Karpas-422 (cell line): ENCODE data around the gene PPP2R1B. TPM values are rescaled to one million over a fixed set of nuclear protein-coding genes. Genes with fewer than 3 reads are reported as not detected.

ENCODE experiments used
- DNase-seq: peaks from one replicate; pipeline ENCODE4 v3.0.0-alpha.2; 2015
- H2AFZ ChIP-seq: fragments of 200-600 bp; sonication (generic); 2 replicates; pipeline ENCODE4 v1.6.1; 2014; ENCODE audit warnings: antibody characterized with exemption, low read length, mixed read lengths
- H3K27ac ChIP-seq: fragments of 200-600 bp; sonication (generic); 2 replicates; pipeline ENCODE4 v1.5.1; 2014; ENCODE audit warnings: mild to moderate bottlenecking, low read length, moderate library complexity
- H3K27me3 ChIP-seq: fragments of 200-600 bp; sonication (generic); 2 replicates; pipeline ENCODE4 v1.6.1; 2014; ENCODE audit warnings: low read length, mixed read lengths
- H3K36me3 ChIP-seq: fragments of 200-600 bp; sonication (generic); 2 replicates; pipeline ENCODE4 v1.6.1; 2014; ENCODE audit warnings: low read length, mixed read lengths; ENCODE audit not compliant: insufficient read depth
- H3K4me1 ChIP-seq: fragments of 200-600 bp; sonication (generic); 2 replicates; pipeline ENCODE4 v1.6.1; 2014; ENCODE audit warnings: mild to moderate bottlenecking, low read length, mixed read lengths
- H3K4me2 ChIP-seq: fragments of 200-600 bp; sonication (generic); 2 replicates; pipeline ENCODE4 v1.6.1; 2014; ENCODE audit warnings: low read length, low read depth, mild to moderate bottlenecking; ENCODE audit not compliant: poor library complexity, severe bottlenecking
- H3K4me3 ChIP-seq: fragments of 200-600 bp; sonication (generic); 2 replicates; pipeline ENCODE4 v1.5.1; 2014; ENCODE audit warnings: mild to moderate bottlenecking, antibody characterized with exemption, low read length, mixed read lengths
- H3K79me2 ChIP-seq: fragments of 200-600 bp; sonication (generic); 2 replicates; pipeline ENCODE4 v1.6.1; 2014; ENCODE audit warnings: mild to moderate bottlenecking, low read length, mixed read lengths
- H3K9ac ChIP-seq: fragments of 200-600 bp; sonication (generic); 2 replicates; pipeline ENCODE4 v1.6.0; 2014; ENCODE audit warnings: low read length
- H3K9me2 ChIP-seq: fragments of 200-600 bp; sonication (generic), shearing (Covaris generic); replicated peaks from 2 replicates; pipeline ENCODE4 v1.6.0; 2014; ENCODE audit warnings: mild to moderate bottlenecking, low read length, moderate library complexity; ENCODE audit not compliant: insufficient read depth
- H3K9me3 ChIP-seq: fragments of 300-700, 200-600 bp; sonication (generic); 2 replicates; pipeline ENCODE4 v1.6.1; 2014; ENCODE audit warnings: low read length, mixed read lengths
- H4K20me1 ChIP-seq: fragments of 200-600 bp; sonication (generic); 2 replicates; pipeline ENCODE4 v1.6.1; 2014; ENCODE audit warnings: mild to moderate bottlenecking, antibody characterized with exemption, low read length, low read depth; ENCODE audit not compliant: insufficient read depth
- total RNA-seq: library from RNA; depleted of rRNA; stranded (reverse); fragments of >200 nt; shearing (Covaris generic); gene quantifications from 2 replicates; pipeline ENCODE4 v1.2.3, GENCODE V29; 2014; ENCODE audit warnings: low replicate concordance

PPP2R1B gene
- total RNA-seq, 1 experiment from 2014 or later: 211 TPM

DNA sequence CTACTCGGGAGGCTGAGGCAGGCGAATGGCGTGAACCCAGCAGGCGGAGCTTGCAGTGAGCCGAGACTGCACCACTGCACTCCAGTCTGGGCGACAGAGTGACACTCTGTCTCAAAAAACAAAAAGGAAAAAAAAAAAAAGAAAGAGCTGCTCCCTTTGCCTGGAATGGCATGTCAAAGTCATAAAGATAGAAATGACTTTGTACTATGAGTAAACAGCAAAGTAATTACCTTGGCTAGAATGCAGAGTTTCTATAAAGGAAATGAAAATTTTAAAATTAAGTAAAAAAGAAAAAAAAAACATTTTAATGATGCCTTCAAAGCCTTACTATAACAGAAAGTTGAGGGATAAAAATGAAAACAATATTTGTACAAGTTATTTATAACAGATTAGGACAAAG is 10.1 kb downstream of the PPP2R1B start:
- no peak overlapping the region for H3K4me3 ChIP-seq
- H3K9me3 ChIP-seq: no peaks in the 10 kb centered on the region
- DNase-seq: no peak
- H3K4me1 ChIP-seq: no peaks in the 10 kb centered on the region
- H4K20me1 ChIP-seq: no peaks in the 10 kb centered on the region
- no peak overlapping the region for H3K27ac ChIP-seq
- no peaks in the 10 kb centered on the region for H3K27me3 ChIP-seq
- no peak overlapping the region for H2AFZ ChIP-seq
- H3K9me2 ChIP-seq: no peaks in the 10 kb centered on the region
- H3K36me3 ChIP-seq: peaks cover 89% of the 10 kb centered on the region
- no peak overlapping the region for H3K4me2 ChIP-seq
- no peak overlapping the region for H3K9ac ChIP-seq
- H3K79me2 ChIP-seq: peaks cover 45% of the 10 kb centered on the region

GRCh38 chr11:111749646-111750045 is 16.5 kb downstream of the PPP2R1B start:
- H3K9ac ChIP-seq: no peak overlapping the region
- no peaks in the 10 kb centered on the region for H3K4me1 ChIP-seq
- peaks cover 63% of the 10 kb centered on the region for H3K79me2 ChIP-seq
- no peaks in the 10 kb centered on the region for H4K20me1 ChIP-seq
- no peak overlapping the region for H3K27ac ChIP-seq
- H3K36me3 ChIP-seq: peaks cover 94% of the 10 kb centered on the region
- H3K27me3 ChIP-seq: no peaks in the 10 kb centered on the region
- H3K9me3 ChIP-seq: no peaks in the 10 kb centered on the region
- no peak overlapping the region for H2AFZ ChIP-seq
- no peak overlapping the region for H3K4me3 ChIP-seq
- H3K9me2 ChIP-seq: no peaks in the 10 kb centered on the region
- DNase-seq: no peak
- no peak overlapping the region for H3K4me2 ChIP-seq

DNA sequence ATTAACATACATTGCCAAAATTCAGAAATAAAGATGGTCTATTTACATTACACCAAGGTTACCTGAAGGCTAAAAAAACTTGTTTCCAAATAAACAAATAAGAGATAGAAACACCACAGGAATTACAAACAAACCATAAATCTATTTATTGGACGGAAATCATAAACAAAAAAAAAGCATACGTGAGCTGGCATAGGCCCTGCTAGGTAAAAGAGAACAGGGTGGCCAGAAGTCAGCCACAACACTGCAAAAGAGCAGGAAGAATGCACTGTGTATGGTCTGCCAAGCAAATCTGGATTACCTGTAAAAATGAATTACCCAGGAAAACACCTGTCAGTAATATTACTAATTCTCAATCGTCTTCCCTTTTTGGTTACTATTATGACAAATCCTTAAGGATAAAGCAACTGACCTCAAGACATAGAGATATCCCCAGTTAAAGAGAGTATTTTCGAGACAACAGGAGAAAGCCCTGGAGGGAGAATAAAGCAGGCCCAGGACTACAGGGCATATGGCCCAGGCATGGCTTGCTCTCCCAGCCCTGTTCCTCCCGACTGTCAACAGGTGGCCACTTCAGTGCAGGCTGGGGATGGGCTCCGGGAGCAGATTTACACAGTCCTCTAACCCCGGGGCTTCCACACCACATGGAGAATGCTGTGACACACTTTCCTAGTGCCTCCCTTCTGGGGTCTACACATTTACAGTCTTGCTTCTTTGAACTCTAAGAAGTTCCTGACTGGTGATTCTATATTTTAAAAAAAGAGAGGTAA is 18.0 kb downstream of the PPP2R1B start:
- Histone ChIP-seq H3K9me2 (no peaks in the 10 kb centered on the region), H3K27me3 (no peaks in the 10 kb centered on the region), H3K9ac (no peak overlapping the region), H2AFZ (no peak overlapping the region), H3K79me2 (peaks cover 67% of the 10 kb centered on the region), H3K4me2 (no peak overlapping the region), H3K36me3 (peaks cover 94% of the 10 kb centered on the region), H3K9me3 (no peaks in the 10 kb centered on the region), H4K20me1 (no peaks in the 10 kb centered on the region), H3K4me1 (no peaks in the 10 kb centered on the region), H3K27ac (no peak overlapping the region), H3K4me3 (no peak overlapping the region)
- DNase-seq: no peak

DNA sequence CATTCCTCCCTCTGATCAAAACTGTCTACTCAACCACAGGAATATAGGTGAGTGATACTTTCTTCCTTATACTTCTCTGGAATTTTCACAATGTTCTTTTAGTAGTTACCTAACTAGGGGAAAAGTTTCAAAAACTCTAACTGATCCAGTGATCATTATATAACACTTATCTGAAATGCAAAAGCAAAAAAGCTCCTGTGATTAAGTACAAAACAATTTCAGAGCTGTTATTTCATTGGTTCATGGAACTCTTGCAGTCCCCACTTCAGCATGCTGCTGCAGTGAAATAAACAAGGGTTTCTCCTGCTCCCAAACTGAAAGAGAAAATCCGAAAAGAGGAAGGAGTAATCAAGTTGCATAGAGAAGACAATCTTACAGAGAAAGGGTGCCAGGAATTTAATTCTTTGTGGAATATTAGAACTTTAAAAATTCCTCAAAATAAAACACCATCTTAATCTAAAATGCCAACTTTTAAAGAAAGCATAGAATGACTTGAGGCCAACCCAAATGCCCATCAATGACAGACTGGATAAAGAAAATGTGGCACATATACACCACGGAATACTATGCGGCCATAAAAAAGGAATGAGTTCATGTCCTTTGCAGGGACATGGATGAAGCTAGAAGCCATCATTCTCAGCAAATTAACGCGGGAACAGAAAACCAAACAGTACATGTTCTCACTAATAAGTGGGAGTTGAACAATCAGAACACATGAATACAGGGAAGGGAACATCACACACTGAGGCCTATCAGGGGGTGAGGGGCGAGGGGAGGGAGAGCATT is 20.3 kb downstream of the PPP2R1B start:
- no peak overlapping the region for H3K9ac ChIP-seq
- H3K36me3 ChIP-seq: peaks cover 91% of the 10 kb centered on the region
- no peaks in the 10 kb centered on the region for H3K27me3 ChIP-seq
- H4K20me1 ChIP-seq: no peaks in the 10 kb centered on the region
- DNase-seq: no peak
- H3K9me2 ChIP-seq: no peaks in the 10 kb centered on the region
- H3K79me2 ChIP-seq: peaks cover 61% of the 10 kb centered on the region
- H2AFZ ChIP-seq: no peak overlapping the region
- no peak overlapping the region for H3K4me3 ChIP-seq
- no peaks in the 10 kb centered on the region for H3K4me1 ChIP-seq
- H3K27ac ChIP-seq: no peak overlapping the region
- H3K9me3 ChIP-seq: no peaks in the 10 kb centered on the region
- no peak overlapping the region for H3K4me2 ChIP-seq

GRCh38 chr11:111743700-111744099 is 22.5 kb downstream of the PPP2R1B start:
- Histone ChIP-seq H3K4me1 (no peaks in the 10 kb centered on the region), H4K20me1 (no peaks in the 10 kb centered on the region), H3K27me3 (no peaks in the 10 kb centered on the region), H3K9me3 (no peaks in the 10 kb centered on the region), H3K79me2 (peaks cover 51% of the 10 kb centered on the region), H2AFZ (no peak overlapping the region), H3K4me2 (no peak overlapping the region), H3K27ac (no peak overlapping the region), H3K4me3 (no peak overlapping the region), H3K9ac (no peak overlapping the region), H3K36me3 (peaks cover 91% of the 10 kb centered on the region), H3K9me2 (no peaks in the 10 kb centered on the region)
- no peak for DNase-seq

DNA sequence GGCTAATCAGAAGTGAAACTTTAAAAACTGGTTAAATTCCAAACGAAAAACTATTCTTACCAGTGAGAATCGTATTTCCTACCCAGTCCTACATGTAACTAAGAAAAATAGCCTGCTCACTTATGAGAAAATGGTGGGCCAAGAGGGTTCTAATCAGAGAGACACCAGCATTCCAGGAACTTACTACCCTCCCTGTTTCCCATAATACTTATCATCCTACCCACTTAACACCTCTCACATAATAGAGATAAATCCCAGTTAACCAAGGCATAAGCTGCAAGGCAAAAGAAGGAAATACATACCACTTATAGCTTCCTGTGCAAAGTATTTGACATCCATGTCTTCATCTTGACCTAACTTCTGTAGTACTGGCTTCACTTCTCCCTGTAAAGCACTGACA is 24.4 kb downstream of the PPP2R1B start:
- Histone ChIP-seq H3K9me3 (no peaks in the 10 kb centered on the region), H3K4me3 (no peak overlapping the region), H3K9me2 (no peaks in the 10 kb centered on the region), H3K27ac (no peak overlapping the region), H4K20me1 (no peaks in the 10 kb centered on the region), H3K4me1 (no peaks in the 10 kb centered on the region), H2AFZ (no peak overlapping the region), H3K79me2 (peaks cover 32% of the 10 kb centered on the region), H3K4me2 (no peak overlapping the region), H3K9ac (no peak overlapping the region), H3K27me3 (no peaks in the 10 kb centered on the region), H3K36me3 (peaks cover 82% of the 10 kb centered on the region)
- no peak for DNase-seq

- H2AFZ ChIP-seq: no peak overlapping the region
- DNase-seq: no peak
- no peaks in the 10 kb centered on the region for H3K9me3 ChIP-seq
- H3K4me2 ChIP-seq: no peak overlapping the region
- H3K27ac ChIP-seq: no peak overlapping the region
- peaks cover 11% of the 10 kb centered on the region for H3K79me2 ChIP-seq
- H3K36me3 ChIP-seq: peaks cover 60% of the 10 kb centered on the region
- H3K9me2 ChIP-seq: no peaks in the 10 kb centered on the region
- H3K9ac ChIP-seq: no peak overlapping the region
- H3K27me3 ChIP-seq: no peaks in the 10 kb centered on the region
- H3K4me3 ChIP-seq: no peak overlapping the region
- no peaks in the 10 kb centered on the region for H3K4me1 ChIP-seq
- H4K20me1 ChIP-seq: no peaks in the 10 kb centered on the region
Observed at GRCh38 chr11:111739299-111739698, 26.9 kb downstream of the PPP2R1B start.

- no peaks in the 10 kb centered on the region for H3K27me3 ChIP-seq
- no peaks in the 10 kb centered on the region for H3K9me2 ChIP-seq
- no peak overlapping the region for H2AFZ ChIP-seq
- no peaks in the 10 kb centered on the region for H3K79me2 ChIP-seq
- H3K9me3 ChIP-seq: no peaks in the 10 kb centered on the region
- H3K4me3 ChIP-seq: no peak overlapping the region
- H4K20me1 ChIP-seq: no peaks in the 10 kb centered on the region
- no peaks in the 10 kb centered on the region for H3K4me1 ChIP-seq
- H3K9ac ChIP-seq: no peak overlapping the region
- DNase-seq: no peak
- H3K4me2 ChIP-seq: no peak overlapping the region
- H3K27ac ChIP-seq: no peak overlapping the region
- H3K36me3 ChIP-seq: peaks cover 47% of the 10 kb centered on the region
Observed at GRCh38 chr11:111737444-111738210, 28.6 kb downstream of the PPP2R1B start.
